Measurements from ENCODE around the gene SYNGAP1. TPM values are rescaled to one million over a fixed set of nuclear protein-coding genes. Genes with fewer than 3 reads are reported as not detected.
A peak's percentile ranks its signal among the peaks of the same experiment; 100 is the strongest.

The SYNGAP1 gene
- total and polyA plus RNA-seq, 9 of the 15 experiments (the other 6 are each of a cell fraction or from before 2014, with no cell fraction given) = 0.01 to 22.8 (median 3.2) TPM

DNA sequence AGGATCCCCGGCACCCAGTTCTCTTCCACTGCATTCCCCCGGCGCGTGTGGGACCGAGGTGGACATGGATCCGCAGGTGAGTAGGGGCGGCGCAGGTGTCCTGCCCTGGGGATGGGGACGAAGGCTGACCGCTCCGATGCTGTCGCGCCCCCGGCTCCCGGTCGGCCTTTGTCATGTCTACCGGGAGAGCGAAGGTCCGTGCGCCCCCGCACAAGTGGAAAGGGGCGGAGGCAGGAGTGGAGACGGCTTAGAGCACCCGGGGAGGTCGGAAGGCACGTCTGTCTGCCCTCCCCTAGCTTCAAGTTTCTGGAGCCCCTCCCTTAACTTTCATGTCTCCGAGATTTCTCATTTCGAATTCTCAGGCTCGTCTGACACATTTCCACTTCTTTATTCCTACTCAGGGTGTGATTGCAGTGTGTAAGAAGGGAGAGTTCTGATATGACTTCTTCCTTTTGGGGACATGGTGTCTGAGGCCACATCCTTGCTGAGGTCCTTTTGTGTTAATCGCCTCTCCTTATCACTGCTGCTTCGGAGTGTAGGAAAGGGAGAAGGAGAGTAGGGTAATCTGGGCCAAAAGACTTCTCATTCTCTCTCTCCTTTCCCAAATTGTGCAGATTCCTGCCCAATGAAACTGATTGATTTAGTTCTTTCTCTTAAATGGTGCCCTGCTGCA lies 27.8 kb upstream of the SYNGAP1 start (continued):
- TF ChIP-seq PHB (CRISPR knock-in tag; IDR thresholded peaks at IDR 0.05) = peak; percentile 91; the same call in 1 of the 2 replicates
- 0 out of 2 replicates have a peak, but pooled peaks have one; percentile 27 for TF ChIP-seq KDM2B (CRISPR knock-in tag; IDR thresholded peaks at IDR 0.05)
- 0 out of 2 replicates have a peak, but pooled peaks have one; percentile 16 for TF ChIP-seq MTA1 (IDR thresholded peaks at IDR 0.05; ENCODE audit: borderline replicate concordance)
- TF ChIP-seq ZNF668 (CRISPR knock-in tag; IDR thresholded peaks at IDR 0.05) = no peak
- no peak for TF ChIP-seq SETDB1 (IDR thresholded peaks at IDR 0.05; ENCODE audit: low read length)
- TF ChIP-seq, protein P1, sequence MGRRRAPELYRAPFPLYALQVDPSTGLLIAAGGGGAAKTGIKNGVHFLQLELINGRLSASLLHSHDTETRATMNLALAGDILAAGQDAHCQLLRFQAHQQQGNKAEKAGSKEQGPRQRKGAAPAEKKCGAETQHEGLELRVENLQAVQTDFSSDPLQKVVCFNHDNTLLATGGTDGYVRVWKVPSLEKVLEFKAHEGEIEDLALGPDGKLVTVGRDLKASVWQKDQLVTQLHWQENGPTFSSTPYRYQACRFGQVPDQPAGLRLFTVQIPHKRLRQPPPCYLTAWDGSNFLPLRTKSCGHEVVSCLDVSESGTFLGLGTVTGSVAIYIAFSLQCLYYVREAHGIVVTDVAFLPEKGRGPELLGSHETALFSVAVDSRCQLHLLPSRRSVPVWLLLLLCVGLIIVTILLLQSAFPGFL (CRISPR knock-in tag; IDR thresholded peaks at IDR 0.05) = no peak; the same call in 1 of the 2 replicates
- TF ChIP-seq ZBTB33 (CRISPR knock-in tag; IDR thresholded peaks at IDR 0.05) = no peak
- TF ChIP-seq RBM17 (IDR thresholded peaks at IDR 0.05; ENCODE audit: borderline replicate concordance, low read depth, low read length) = no peak
- no peak for TF ChIP-seq NFIX (CRISPR knock-in tag; IDR thresholded peaks at IDR 0.05; ENCODE audit: low read depth)
- no peak for TF ChIP-seq HBP1 (CRISPR knock-in tag; IDR thresholded peaks at IDR 0.05)
- TF ChIP-seq NCOR1 (IDR thresholded peaks at IDR 0.05) = no peak; the same call in 1 of the 2 replicates
- peak; percentile 87; the same call in 1 of the 2 replicates for TF ChIP-seq NR1H2 (CRISPR knock-in tag; IDR thresholded peaks at IDR 0.05)
- no peak for TF ChIP-seq PBX2 (CRISPR knock-in tag; IDR thresholded peaks at IDR 0.05; ENCODE audit: low read depth)
- TF ChIP-seq PBX2 (tag; conservative IDR thresholded peaks at IDR 0.05; ENCODE audit: low read depth) = no peak
- no peak for TF ChIP-seq CCAR2 (IDR thresholded peaks at IDR 0.05; ENCODE audit: low read depth, low read length)
- TF ChIP-seq SMAD2 (IDR thresholded peaks at IDR 0.05; ENCODE audit: low read depth, low read length) = no peak
- no peak for TF ChIP-seq THRB (CRISPR knock-in tag; conservative IDR thresholded peaks at IDR 0.05)
- no peak for TF ChIP-seq NFE2 (IDR thresholded peaks at IDR 0.05; ENCODE audit: low read depth)
- TF ChIP-seq JUNB (CRISPR knock-in tag; conservative IDR thresholded peaks at IDR 0.05) = no peak
